GM20431 (cell line): Measurements from ENCODE around the gene ARHGEF1.

Experiments
- in situ Hi-C: fragments of 300-500 bp; cut with MseI, MboI; formaldehyde crosslinking; loops from one replicate; pipeline ENCODE4 v1.15.0; 2020; ENCODE audit warnings: low sequenced_read_pairs; ENCODE audit not compliant: unreplicated experiment

ARHGEF1 gene

GRCh38 chr19:41940731-41941409, 57.9 kb downstream of the ARHGEF1 start:
- in situ Hi-C loops: no loop called here

GRCh38 chr19:41941410-41942202, 58.6 kb downstream of the ARHGEF1 start:
- in situ Hi-C loops: no loop called here

DNA sequence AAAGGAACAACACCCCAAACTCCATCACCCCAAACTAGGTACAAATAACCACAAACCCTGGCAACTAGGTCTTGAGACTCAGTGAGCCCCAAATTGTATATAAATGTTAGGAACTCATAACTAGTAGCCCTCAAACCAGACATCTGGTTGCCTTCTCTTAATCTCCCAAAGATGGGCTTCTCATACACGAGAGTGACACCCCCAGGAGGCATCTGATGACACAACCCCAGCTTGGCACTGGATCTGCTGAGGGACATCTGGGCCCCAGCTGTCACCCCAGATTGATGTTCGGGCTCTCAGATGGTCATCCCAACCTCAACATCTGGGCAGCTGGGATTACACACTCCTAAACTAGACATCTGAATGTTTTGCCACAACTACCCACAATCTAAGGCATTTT, 61.4 kb downstream of the ARHGEF1 start:
- in situ Hi-C loops: no loop called here

GRCh38 chr19:41945135-41945766, 62.3 kb downstream of the ARHGEF1 start:
- in situ Hi-C loops: no loop called here

GRCh38 chr19:41947091-41947490, 64.1 kb downstream of the ARHGEF1 start:
- in situ Hi-C loops: no loop called here

- in situ Hi-C loops: no loop called here
Measured at GRCh38 chr19:41951686-41952172, 68.7 kb downstream of the ARHGEF1 start.

- in situ Hi-C loops: no loop called here
Measured at GRCh38 chr19:41955521-41955920, 72.5 kb downstream of the ARHGEF1 start.

GRCh38 chr19:41956621-41957020, 73.6 kb downstream of the ARHGEF1 start:
- in situ Hi-C loops: no loop called here
